ENCODE data around the gene SLC25A19.
"Not testable (repeated sequence)": the region's sequence is repeated elsewhere in the genome, so short reads cannot be mapped to it uniquely, and the experiment has no call there.

SLC25A19 gene

GRCh38 chr17:75266316-75267152 is 22.7 kb downstream of the SLC25A19 start:
- DNase-seq: peak; percentile 35

GRCh38 chr17:75265614-75266315 is 23.5 kb downstream of the SLC25A19 start:
- DNase-seq: no peak

- no peak for DNase-seq
Observed at GRCh38 chr17:75263055-75263454, 26.2 kb downstream of the SLC25A19 start.

GRCh38 chr17:75262112-75262606 is 27.1 kb downstream of the SLC25A19 start:
- no peak for DNase-seq

- peak; percentile 87 for DNase-seq
Observed at GRCh38 chr17:75261336-75262111, 27.7 kb downstream of the SLC25A19 start, which contains the start of the genes GGA3 and MRPS7. Gene GGA3, minus strand, starts transcription at chr17:75261606. Its CDS starts 19 bp downstream, at chr17:75261587. Gene MRPS7, plus strand, starts transcription at chr17:75261879. Its CDS starts 22 bp downstream, at chr17:75261901.

GRCh38 chr17:75260641-75261335 is 28.4 kb downstream of the SLC25A19 start:
- no peak for DNase-seq

GRCh38 chr17:75257228-75257627 is 32.0 kb downstream of the SLC25A19 start:
- not testable (repeated sequence) for DNase-seq

- not testable (repeated sequence) for DNase-seq
Observed at GRCh38 chr17:75255954-75256698, 33.1 kb downstream of the SLC25A19 start.

GRCh38 chr17:75252039-75252816 is 37.0 kb downstream of the SLC25A19 start:
- DNase-seq: no peak

- no peak for DNase-seq
Observed at GRCh38 chr17:75250009-75250471, 39.2 kb downstream of the SLC25A19 start.

- no peak for DNase-seq
Observed at GRCh38 chr17:75249564-75249963, 39.7 kb downstream of the SLC25A19 start.

- no peak for DNase-seq
Observed at GRCh38 chr17:75246404-75246803, 42.8 kb downstream of the SLC25A19 start.

- DNase-seq: no peak
Observed at GRCh38 chr17:75245011-75245410, 44.2 kb downstream of the SLC25A19 start.

- no peak for DNase-seq
Observed at GRCh38 chr17:75244133-75244866, 44.9 kb downstream of the SLC25A19 start.

- DNase-seq: no peak
Observed at GRCh38 chr17:75242461-75243042, 46.7 kb downstream of the SLC25A19 start.

- DNase-seq: no peak
Observed at GRCh38 chr17:75241996-75242460, 47.2 kb downstream of the SLC25A19 start.

- DNase-seq: no peak
Observed at GRCh38 chr17:75241502-75241901, 47.7 kb downstream of the SLC25A19 start.

GRCh38 chr17:75241143-75241430 is 48.1 kb downstream of the SLC25A19 start:
- DNase-seq: no peak

- DNase-seq: no peak
Observed at GRCh38 chr17:75240394-75241142, 48.7 kb downstream of the SLC25A19 start.

Measured in NCI-H2029 (cell line).